ENCODE results near the gene SLC6A19. TPM values are rescaled to one million over a fixed set of nuclear protein-coding genes. Genes with fewer than 3 reads are reported as not detected.
A peak's percentile ranks its signal among the peaks of the same experiment; 100 is the strongest.

SLC6A19 gene
- total RNA-seq, 2 experiments from 2014 or later: not detected

GRCh38 chr5:1239505-1240251, 38.3 kb downstream of the SLC6A19 start:
- POLR2A ChIA-PET: no interaction called here
- Mint-ChIP-seq H3K36me3 (ENCODE audit: low read depth) (no peaks in the 10 kb centered on the region), H3K4me1 (no peaks in the 10 kb centered on the region), H3K27me3 (no peaks in the 10 kb centered on the region), H3K4me3 (no peak overlapping the region), H3K9me3 (ENCODE audit: low read depth) (peaks cover 11% of the 10 kb centered on the region), H3K27ac (no peak overlapping the region)
- no peak for DNase-seq
- CTCF ChIA-PET: no interaction called here
- no peak for ATAC-seq
- intact Hi-C loops (cut with DNase I, micrococcal nuclease): no loop called here

- no peaks in the 10 kb centered on the region for H3K36me3 Mint-ChIP-seq (ENCODE audit: low read depth)
- no peak overlapping the region for H3K4me3 Mint-ChIP-seq
- no peak for DNase-seq
- ATAC-seq: no peak
- H3K27ac Mint-ChIP-seq: no peak overlapping the region
- POLR2A ChIA-PET: no interaction called here
- intact Hi-C loops (cut with DNase I, micrococcal nuclease): no loop called here
- H3K9me3 Mint-ChIP-seq (ENCODE audit: low read depth): peaks cover 9% of the 10 kb centered on the region
- H3K27me3 Mint-ChIP-seq: no peaks in the 10 kb centered on the region
- CTCF ChIA-PET: no interaction called here
- H3K4me1 Mint-ChIP-seq: no peaks in the 10 kb centered on the region
Measured at GRCh38 chr5:1240496-1241260, 39.3 kb downstream of the SLC6A19 start.

- intact Hi-C loops (cut with DNase I, micrococcal nuclease): no loop called here
- Mint-ChIP-seq H3K27me3 (no peaks in the 10 kb centered on the region), H3K27ac (no peak overlapping the region), H3K9me3 (ENCODE audit: low read depth) (no peaks in the 10 kb centered on the region), H3K36me3 (ENCODE audit: low read depth) (no peaks in the 10 kb centered on the region), H3K4me1 (no peaks in the 10 kb centered on the region), H3K4me3 (no peak overlapping the region)
- ChIA-PET CTCF (no interaction called here), POLR2A (no interaction called here)
- no peak for DNase-seq
- no peak for ATAC-seq
Measured at GRCh38 chr5:1241509-1242080, 40.2 kb downstream of the SLC6A19 start.

GRCh38 chr5:1242733-1243486, 41.5 kb downstream of the SLC6A19 start:
- Mint-ChIP-seq H3K4me3 (no peak overlapping the region), H3K36me3 (ENCODE audit: low read depth) (no peaks in the 10 kb centered on the region), H3K4me1 (no peaks in the 10 kb centered on the region), H3K9me3 (ENCODE audit: low read depth) (no peaks in the 10 kb centered on the region), H3K27ac (no peak overlapping the region), H3K27me3 (peaks cover 5% of the 10 kb centered on the region)
- ATAC-seq: no peak
- ChIA-PET POLR2A (interaction anchor here (0.7 kb wide), 1 partner anchor 269 kb away, joined by 3 read pairs; no protein-coding TSS in a partner anchor), CTCF (no interaction called here)
- intact Hi-C loops (cut with DNase I, micrococcal nuclease): no loop called here
- DNase-seq: no peak

GRCh38 chr5:1243487-1244130, 42.2 kb downstream of the SLC6A19 start:
- Mint-ChIP-seq H3K27ac (no peak overlapping the region), H3K4me3 (no peak overlapping the region), H3K36me3 (ENCODE audit: low read depth) (no peaks in the 10 kb centered on the region), H3K27me3 (peaks cover 5% of the 10 kb centered on the region), H3K9me3 (ENCODE audit: low read depth) (no peaks in the 10 kb centered on the region), H3K4me1 (no peaks in the 10 kb centered on the region)
- DNase-seq (no peak), ATAC-seq (no peak)
- intact Hi-C loops (cut with DNase I, micrococcal nuclease): no loop called here
- CTCF ChIA-PET: no interaction called here
- POLR2A ChIA-PET: interaction anchor here (0.7 kb wide), 1 partner anchor 269 kb away, joined by 3 read pairs; no protein-coding TSS in a partner anchor

- H3K36me3 Mint-ChIP-seq (ENCODE audit: low read depth): no peaks in the 10 kb centered on the region
- no peak overlapping the region for H3K27ac Mint-ChIP-seq
- H3K4me1 Mint-ChIP-seq: no peaks in the 10 kb centered on the region
- peaks cover 5% of the 10 kb centered on the region for H3K27me3 Mint-ChIP-seq
- no peaks in the 10 kb centered on the region for H3K9me3 Mint-ChIP-seq (ENCODE audit: low read depth)
- CTCF ChIA-PET: no interaction called here
- POLR2A ChIA-PET: no interaction called here
- ATAC-seq: no peak
- DNase-seq: no peak
- H3K4me3 Mint-ChIP-seq: no peak overlapping the region
- intact Hi-C loops (cut with DNase I, micrococcal nuclease): no loop called here
Measured at GRCh38 chr5:1244255-1244654, 42.9 kb downstream of the SLC6A19 start.

GRCh38 chr5:1244976-1245375, 43.6 kb downstream of the SLC6A19 start:
- CTCF ChIA-PET: no interaction called here
- no peaks in the 10 kb centered on the region for H3K4me1 Mint-ChIP-seq
- H3K27me3 Mint-ChIP-seq: peaks cover 5% of the 10 kb centered on the region
- no peaks in the 10 kb centered on the region for H3K36me3 Mint-ChIP-seq (ENCODE audit: low read depth)
- ATAC-seq (no peak), DNase-seq (no peak)
- H3K27ac Mint-ChIP-seq: no peak overlapping the region
- no peaks in the 10 kb centered on the region for H3K9me3 Mint-ChIP-seq (ENCODE audit: low read depth)
- POLR2A ChIA-PET: no interaction called here
- no peak overlapping the region for H3K4me3 Mint-ChIP-seq
- intact Hi-C loops (cut with DNase I, micrococcal nuclease): no loop called here

GRCh38 chr5:1245905-1246576, 44.6 kb downstream of the SLC6A19 start:
- no peaks in the 10 kb centered on the region for H3K9me3 Mint-ChIP-seq (ENCODE audit: low read depth)
- H3K36me3 Mint-ChIP-seq (ENCODE audit: low read depth): no peaks in the 10 kb centered on the region
- CTCF ChIA-PET: no interaction called here
- no peaks in the 10 kb centered on the region for H3K4me1 Mint-ChIP-seq
- no peak overlapping the region for H3K4me3 Mint-ChIP-seq
- DNase-seq (no peak), ATAC-seq (no peak)
- POLR2A ChIA-PET: no interaction called here
- no peak overlapping the region for H3K27ac Mint-ChIP-seq
- intact Hi-C loops (cut with DNase I, micrococcal nuclease): no loop called here
- H3K27me3 Mint-ChIP-seq: peaks cover 5% of the 10 kb centered on the region

- POLR2A ChIA-PET: no interaction called here
- Mint-ChIP-seq H3K27me3 (peaks cover 5% of the 10 kb centered on the region), H3K4me1 (no peaks in the 10 kb centered on the region), H3K9me3 (ENCODE audit: low read depth) (no peaks in the 10 kb centered on the region), H3K36me3 (ENCODE audit: low read depth) (no peaks in the 10 kb centered on the region), H3K27ac (no peak overlapping the region), H3K4me3 (no peak overlapping the region)
- DNase-seq (peak; percentile 44), ATAC-seq (no peak)
- CTCF ChIA-PET: no interaction called here
- intact Hi-C loops (cut with DNase I, micrococcal nuclease): no loop called here
Measured at GRCh38 chr5:1246711-1247431, 45.5 kb downstream of the SLC6A19 start.

- Mint-ChIP-seq H3K27ac (no peak overlapping the region), H3K36me3 (ENCODE audit: low read depth) (no peaks in the 10 kb centered on the region), H3K4me3 (no peak overlapping the region), H3K9me3 (ENCODE audit: low read depth) (no peaks in the 10 kb centered on the region), H3K27me3 (peaks cover 5% of the 10 kb centered on the region), H3K4me1 (no peaks in the 10 kb centered on the region)
- ChIA-PET CTCF (no interaction called here), POLR2A (interaction anchor here (0.5 to 0.6 kb wide), 2 partner anchors 18 to 62 kb away, joined by 3 read pairs; no protein-coding TSS in a partner anchor)
- no peak for DNase-seq
- ATAC-seq: no peak
- intact Hi-C loops (cut with DNase I, micrococcal nuclease): no loop called here
Measured at GRCh38 chr5:1247811-1248210, 46.4 kb downstream of the SLC6A19 start.

Measured in activated CD4-positive, alpha-beta T cell treated with anti-CD3 and anti-CD28 coated beads for 36 hours (primary cell).